Measurements from ENCODE around the gene ZNF716.
"Not testable (repeated sequence)": the region's sequence is repeated elsewhere in the genome, so short reads cannot be mapped to it uniquely, and the experiment has no call there.

The ZNF716 gene

DNA sequence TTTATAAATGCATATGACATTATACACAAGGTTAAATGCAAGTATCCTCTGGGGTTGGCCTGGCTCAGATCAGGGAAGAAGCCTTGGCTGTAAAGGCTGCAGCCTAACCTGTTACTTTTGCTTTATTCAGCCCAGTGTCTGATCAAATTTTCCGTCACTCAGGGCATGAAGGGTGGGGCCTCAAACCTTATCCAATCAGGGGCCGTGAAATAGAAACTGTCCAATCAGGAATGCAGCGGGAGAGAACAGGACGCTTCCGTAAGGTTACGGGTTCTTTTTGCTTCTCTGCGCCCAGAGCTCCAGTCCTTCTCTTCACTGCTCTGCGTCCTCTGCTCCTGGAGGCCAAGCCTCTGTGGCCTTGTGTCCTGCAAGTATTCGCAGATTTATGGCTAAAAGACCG lies at the start of gene ZNF716:
TSS of gene ZNF716 (plus strand) at position 274 of the 400 bp plus-strand sequence. CDS start at position 386, 112 bp downstream.
- DNase-seq (ENCODE audit: low read depth) = no peak
- H3K4me3 ChIP-seq (ENCODE audit: control insufficient read depth, low read depth, low read length) = no peak within 1 kb of the TSS
- TF ChIP-seq, protein P1, sequence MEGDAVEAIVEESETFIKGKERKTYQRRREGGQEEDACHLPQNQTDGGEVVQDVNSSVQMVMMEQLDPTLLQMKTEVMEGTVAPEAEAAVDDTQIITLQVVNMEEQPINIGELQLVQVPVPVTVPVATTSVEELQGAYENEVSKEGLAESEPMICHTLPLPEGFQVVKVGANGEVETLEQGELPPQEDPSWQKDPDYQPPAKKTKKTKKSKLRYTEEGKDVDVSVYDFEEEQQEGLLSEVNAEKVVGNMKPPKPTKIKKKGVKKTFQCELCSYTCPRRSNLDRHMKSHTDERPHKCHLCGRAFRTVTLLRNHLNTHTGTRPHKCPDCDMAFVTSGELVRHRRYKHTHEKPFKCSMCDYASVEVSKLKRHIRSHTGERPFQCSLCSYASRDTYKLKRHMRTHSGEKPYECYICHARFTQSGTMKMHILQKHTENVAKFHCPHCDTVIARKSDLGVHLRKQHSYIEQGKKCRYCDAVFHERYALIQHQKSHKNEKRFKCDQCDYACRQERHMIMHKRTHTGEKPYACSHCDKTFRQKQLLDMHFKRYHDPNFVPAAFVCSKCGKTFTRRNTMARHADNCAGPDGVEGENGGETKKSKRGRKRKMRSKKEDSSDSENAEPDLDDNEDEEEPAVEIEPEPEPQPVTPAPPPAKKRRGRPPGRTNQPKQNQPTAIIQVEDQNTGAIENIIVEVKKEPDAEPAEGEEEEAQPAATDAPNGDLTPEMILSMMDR (conservative IDR thresholded peaks at IDR 0.05; ENCODE audit: control insufficient read depth, insufficient read depth, low read depth, low read length) = no peak

DNA sequence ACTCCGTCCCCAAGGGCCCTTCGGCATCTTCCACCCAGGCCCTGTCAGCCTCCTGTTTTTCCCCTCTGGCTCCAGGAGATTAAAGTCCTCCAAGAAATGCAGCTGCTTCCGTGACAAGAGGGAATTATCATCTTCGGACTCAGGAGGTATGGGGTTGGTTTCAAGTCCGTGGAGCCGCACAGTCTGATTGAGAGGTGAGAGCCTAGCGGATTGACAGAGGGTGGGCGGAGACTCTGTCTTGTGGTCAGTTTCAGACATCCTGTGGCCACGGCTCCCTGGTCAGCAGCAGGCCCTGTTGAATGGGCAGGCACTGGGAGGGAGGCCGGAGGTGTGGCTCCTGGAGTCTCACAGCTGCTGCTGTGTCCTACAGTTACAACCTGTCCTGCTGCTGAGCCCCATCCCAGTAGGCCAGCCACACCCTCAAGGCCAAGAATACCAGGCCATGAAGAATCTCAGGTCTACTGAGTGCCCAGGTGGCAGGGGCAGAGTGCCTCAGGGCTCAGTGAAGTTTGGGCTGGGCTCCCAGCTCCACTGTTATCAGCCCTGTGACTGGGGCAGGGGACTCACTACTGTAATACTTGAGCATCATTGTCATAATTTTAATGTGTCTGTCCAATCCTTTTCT lies 49.3 kb upstream of the ZNF716 start:
- DNase-seq (ENCODE audit: low read depth) = no peak
- no peak overlapping the region for H3K4me3 ChIP-seq (ENCODE audit: control insufficient read depth, low read depth, low read length)
- TF ChIP-seq, protein P1 (conservative IDR thresholded peaks at IDR 0.05; ENCODE audit: control insufficient read depth, insufficient read depth, low read depth, low read length) = no peak

DNA sequence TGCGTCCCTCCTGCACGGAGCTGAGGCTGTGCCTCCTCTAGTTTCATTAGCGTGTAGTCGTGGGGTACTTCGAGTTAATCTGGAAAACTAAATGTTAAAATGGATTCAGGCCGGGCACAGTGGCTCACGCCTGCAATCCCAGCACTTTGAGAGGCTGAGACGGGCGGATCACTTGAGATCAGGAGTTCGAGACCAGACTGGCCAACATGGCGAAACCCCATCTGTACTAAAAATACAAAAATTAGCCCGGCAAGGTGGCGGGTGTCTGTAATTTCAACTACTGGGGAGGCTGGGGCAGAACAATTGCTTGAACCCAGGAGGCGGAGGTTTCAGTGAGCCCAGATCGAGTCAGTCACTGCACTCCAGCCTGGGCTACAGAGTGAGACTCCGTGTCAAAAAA lies 46.9 kb upstream of the ZNF716 start:
- DNase-seq (ENCODE audit: low read depth); H3K4me3 ChIP-seq (ENCODE audit: control insufficient read depth, low read depth, low read length): not testable (repeated sequence)

DNA sequence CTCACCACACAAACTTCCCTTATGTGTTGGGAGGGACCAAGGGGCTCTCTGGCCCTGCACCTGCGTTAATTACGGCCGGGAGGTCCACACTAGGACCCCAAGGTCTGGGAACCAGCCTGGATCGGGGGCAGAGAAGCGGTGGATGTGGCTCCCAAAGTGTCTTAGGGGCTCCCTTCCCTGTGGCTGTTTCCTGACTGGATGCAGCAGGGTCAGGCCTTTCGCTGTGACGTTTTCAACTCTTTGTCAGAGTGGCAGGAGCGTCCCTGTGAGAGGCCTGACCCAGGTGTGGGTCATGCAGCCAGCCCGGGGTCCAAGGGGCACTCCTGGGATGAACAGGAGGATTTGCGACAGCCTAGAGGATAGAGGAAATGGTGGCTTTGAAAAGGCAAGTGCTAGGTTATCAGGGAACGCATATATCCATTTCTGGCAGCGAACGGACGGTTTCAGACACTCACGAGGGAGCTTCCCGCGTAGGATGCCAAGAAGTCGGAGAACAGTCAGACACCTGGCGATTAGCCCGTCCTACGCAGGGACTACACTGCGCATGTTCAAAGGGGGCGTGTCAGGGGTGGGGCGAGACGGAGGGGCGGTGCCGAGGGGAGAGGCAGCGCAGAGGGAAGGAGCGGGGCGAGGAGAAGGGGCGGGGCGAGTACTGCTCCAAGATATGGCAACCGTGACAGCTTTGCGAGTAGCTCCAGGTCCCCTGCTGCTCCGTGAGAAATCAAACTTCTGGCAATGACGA lies 46.2 kb upstream of the ZNF716 start:
- TF ChIP-seq, protein P1 (conservative IDR thresholded peaks at IDR 0.05; ENCODE audit: control insufficient read depth, insufficient read depth, low read depth, low read length) = no peak
- DNase-seq (ENCODE audit: low read depth) = peak; percentile 36
- H3K4me3 ChIP-seq (ENCODE audit: control insufficient read depth, low read depth, low read length) = peak overlapping the region; percentile 16

DNA sequence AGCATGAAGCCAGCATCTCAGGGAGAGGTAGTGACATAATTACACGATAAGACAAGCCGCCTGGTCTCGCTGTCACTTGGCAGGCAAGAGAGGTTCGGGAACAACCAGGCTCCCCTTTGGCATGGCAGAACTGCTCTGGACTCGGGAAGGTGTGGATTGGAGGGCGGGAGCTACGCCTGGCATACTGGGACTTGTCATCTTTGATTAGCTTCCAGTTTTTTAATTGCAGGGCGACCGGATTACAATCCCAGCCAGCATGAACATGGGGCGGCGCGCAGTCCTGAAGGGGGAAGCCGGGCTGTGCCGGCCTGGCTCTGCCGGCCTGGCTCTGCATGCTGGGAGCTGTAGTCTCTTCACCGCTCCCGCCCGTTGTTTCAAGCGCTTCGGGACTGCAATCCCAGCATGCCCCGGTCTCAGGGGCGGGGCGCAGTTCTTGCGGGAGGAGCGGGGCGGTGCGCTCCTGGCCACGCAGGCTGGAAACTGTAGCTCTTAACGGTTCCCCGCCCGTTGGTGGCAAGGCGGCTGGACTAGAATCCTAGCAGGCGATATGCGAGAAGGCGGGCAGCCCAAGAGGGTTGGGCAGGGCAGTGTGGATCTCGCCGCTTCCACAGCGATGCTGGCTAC lies 45.5 kb upstream of the ZNF716 start:
- H3K4me3 ChIP-seq (ENCODE audit: control insufficient read depth, low read depth, low read length) = peak overlapping the region; percentile 16
- TF ChIP-seq, protein P1 (conservative IDR thresholded peaks at IDR 0.05; ENCODE audit: control insufficient read depth, insufficient read depth, low read depth, low read length) = no peak
- DNase-seq (ENCODE audit: low read depth) = peak; percentile 22

DNA sequence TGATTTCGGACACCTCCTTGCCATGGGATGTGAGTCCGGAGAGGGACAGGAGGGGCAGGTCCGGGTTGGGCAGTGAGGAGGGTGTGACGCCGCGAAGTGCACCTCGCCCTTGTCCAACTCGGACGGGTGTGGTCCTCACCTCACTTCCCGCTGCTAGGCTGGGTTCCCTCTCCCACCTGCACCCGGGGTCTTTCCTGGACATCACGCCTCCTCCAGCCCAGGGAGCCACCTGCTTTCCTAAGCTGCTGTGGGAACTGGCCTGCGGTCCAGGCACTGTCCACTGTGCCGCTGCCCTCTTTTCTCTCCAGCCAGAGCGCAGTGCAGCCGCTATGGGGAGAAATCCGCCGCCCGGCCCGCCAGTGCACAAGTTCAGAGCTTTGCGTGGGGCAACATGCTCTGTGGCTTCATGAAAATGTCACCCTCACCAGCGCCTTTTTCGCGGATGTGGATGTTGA lies 45.0 kb upstream of the ZNF716 start:
- TF ChIP-seq, protein P1 (conservative IDR thresholded peaks at IDR 0.05; ENCODE audit: control insufficient read depth, insufficient read depth, low read depth, low read length) = no peak
- H3K4me3 ChIP-seq (ENCODE audit: control insufficient read depth, low read depth, low read length) = no peak overlapping the region
- no peak for DNase-seq (ENCODE audit: low read depth)

DNA sequence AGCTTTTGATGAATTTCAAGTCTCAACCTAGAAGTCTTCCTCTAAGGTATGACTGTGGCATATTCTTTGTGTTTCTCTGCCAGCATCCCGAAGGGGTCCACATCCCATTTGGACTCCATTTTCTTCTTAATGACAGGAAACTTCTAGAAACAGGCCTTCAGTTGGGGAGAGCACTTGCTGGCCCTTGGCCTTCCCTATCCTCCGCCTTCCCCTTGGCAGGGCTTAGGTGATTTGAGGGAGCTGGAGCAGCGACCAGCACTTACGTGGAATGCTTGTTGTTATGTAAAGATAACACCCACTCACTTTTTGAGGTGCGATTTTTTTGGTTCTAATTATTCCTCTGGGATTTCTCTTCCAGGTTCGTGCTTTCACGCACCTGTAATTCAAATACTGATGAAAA lies 42.9 kb upstream of the ZNF716 start:
- no peak overlapping the region for H3K4me3 ChIP-seq (ENCODE audit: control insufficient read depth, low read depth, low read length)
- no peak for DNase-seq (ENCODE audit: low read depth)
- TF ChIP-seq, protein P1 (conservative IDR thresholded peaks at IDR 0.05; ENCODE audit: control insufficient read depth, insufficient read depth, low read depth, low read length) = no peak
